Kidney epithelial cell (primary cell): ENCODE measurements around the gene DYNLT2. TPM values are rescaled to one million over a fixed set of nuclear protein-coding genes. Genes with fewer than 3 reads are reported as not detected.

Source experiments
- DNase-seq: peaks from one replicate; pipeline ENCODE4 v3.0.0-alpha.2; 2010; ENCODE audit warnings: low read depth
- H3K27me3 ChIP-seq: 2 replicates; pipeline ENCODE4 v1.6.0; 2011; ENCODE audit warnings: low read length; ENCODE audit not compliant: control insufficient read depth, insufficient read depth
- H3K36me3 ChIP-seq: 2 replicates; pipeline ENCODE4 v1.5.1; 2011; ENCODE audit warnings: low read length; ENCODE audit not compliant: control insufficient read depth, insufficient read depth
- H3K4me3 ChIP-seq: 2 replicates; pipeline ENCODE4 v1.5.1; 2011; ENCODE audit warnings: low read depth, mild to moderate bottlenecking, control low read depth, low read length
- total RNA-seq: library from RNA; depleted of rRNA; stranded (reverse); fragments of >200 nt; gene quantifications from 2 replicates; pipeline ENCODE4 v1.2.3, GENCODE V29; 2015
- TF ChIP-seq, protein P1 (sequence below): IDR thresholded peaks from 2 replicates; pipeline ENCODE4 v1.5.1; 2011; ENCODE audit warnings: mild to moderate bottlenecking, moderate library complexity, low read length, control low read depth, inconsistent platforms; ENCODE audit not compliant: insufficient read depth, poor library complexity, severe bottlenecking

The DYNLT2 gene
- total RNA-seq, 1 donor from 2014 or later, result 1.3 TPM

DNA sequence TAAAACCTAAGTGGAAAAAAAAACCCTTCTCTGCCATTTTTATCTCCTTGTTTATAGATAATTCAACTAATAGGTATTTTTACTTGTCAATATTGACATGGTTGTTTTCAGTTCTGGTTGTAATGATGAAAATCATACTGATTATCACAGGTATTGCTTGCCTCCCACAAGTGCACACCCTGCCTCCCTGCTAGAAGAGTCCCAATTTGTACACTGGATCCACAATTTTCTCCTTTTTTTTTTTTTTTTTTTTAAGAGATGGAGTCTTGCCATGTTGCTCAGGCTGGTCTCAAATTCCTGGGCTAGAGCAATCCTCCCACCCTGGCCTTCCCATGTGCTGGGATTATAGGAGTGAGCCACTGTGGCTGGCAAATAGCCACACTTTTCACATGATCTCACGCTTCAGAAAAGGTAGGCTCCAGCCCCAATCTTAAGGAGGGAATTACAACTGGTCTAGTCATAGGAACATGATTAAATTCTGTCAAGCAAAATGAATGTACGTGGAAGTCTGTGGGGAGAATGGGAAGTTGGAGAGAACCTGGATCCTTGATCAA lies 12.3 kb downstream of the DYNLT2 start:
- no peak for DNase-seq
- H3K4me3 ChIP-seq, result no peak overlapping the region
- no peaks in the 10 kb centered on the region for H3K27me3 ChIP-seq
- no peaks in the 10 kb centered on the region for H3K36me3 ChIP-seq
- TF ChIP-seq, protein P1, sequence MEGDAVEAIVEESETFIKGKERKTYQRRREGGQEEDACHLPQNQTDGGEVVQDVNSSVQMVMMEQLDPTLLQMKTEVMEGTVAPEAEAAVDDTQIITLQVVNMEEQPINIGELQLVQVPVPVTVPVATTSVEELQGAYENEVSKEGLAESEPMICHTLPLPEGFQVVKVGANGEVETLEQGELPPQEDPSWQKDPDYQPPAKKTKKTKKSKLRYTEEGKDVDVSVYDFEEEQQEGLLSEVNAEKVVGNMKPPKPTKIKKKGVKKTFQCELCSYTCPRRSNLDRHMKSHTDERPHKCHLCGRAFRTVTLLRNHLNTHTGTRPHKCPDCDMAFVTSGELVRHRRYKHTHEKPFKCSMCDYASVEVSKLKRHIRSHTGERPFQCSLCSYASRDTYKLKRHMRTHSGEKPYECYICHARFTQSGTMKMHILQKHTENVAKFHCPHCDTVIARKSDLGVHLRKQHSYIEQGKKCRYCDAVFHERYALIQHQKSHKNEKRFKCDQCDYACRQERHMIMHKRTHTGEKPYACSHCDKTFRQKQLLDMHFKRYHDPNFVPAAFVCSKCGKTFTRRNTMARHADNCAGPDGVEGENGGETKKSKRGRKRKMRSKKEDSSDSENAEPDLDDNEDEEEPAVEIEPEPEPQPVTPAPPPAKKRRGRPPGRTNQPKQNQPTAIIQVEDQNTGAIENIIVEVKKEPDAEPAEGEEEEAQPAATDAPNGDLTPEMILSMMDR, result no peak

DNA sequence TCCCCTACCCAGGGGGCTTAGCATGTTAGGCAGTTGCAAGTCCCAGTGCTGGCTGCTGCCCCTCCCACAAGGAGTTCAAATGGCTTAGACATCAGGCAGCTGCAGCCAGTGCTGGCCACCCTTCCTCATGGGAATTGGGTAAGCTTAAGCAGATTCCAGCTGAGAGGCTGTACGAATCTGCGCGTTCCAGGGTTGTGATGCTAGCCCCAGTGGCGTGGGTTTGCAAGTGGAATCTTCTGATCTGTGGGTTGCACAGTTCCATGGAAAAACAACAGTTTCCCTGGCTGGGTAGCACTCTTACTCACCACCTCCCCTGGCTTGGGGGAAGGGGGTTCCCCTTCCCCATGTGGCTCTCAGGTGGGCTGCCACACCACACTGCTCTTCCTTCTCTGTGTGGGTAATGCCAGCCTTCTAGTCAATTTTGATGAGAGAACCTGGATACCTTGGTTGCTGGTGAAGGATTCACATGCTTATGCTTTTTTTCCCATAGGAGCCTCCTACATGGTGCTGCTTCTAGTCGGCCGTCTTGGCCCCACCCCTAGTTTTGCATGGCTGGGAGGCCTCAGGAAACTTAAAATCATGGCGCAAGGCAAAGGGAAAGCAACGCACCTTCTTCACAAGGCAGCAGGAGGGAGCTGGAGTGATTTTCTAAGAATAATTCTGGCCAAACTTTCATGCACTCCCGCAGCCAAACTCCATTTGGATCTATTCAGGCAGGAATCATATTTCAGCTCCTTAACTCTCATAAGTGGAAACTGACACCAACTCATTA lies 13.0 kb downstream of the DYNLT2 start:
- Histone ChIP-seq H3K27me3 (no peaks in the 10 kb centered on the region), H3K36me3 (no peaks in the 10 kb centered on the region), H3K4me3 (no peak overlapping the region)
- no peak for DNase-seq
- TF ChIP-seq, protein P1, result no peak

- Histone ChIP-seq H3K36me3 (no peaks in the 10 kb centered on the region), H3K27me3 (no peaks in the 10 kb centered on the region), H3K4me3 (no peak overlapping the region)
- no peak for DNase-seq
- TF ChIP-seq, protein P1, result no peak
Measured at GRCh38 chr6:169729961-169730360, 21.4 kb downstream of the DYNLT2 start.

DNA sequence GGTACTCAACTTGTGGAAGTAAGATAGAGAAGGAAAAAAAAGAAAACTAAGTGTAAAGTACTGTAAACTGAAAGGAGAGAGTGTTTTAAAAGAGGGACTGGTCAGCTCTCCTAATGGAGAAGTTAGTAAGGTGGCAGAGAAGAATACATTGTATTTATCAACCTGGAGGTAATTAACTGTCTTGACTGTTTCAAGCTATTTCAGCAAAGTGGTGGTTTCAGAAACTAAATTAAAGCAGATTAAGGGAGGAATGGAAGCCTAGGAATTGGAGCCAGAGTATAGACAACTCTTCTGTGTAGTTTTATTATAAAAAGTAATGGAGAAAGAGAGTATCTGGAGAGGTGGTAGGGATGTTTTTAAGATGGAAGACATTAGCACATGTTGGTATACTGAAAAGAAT lies 24.4 kb downstream of the DYNLT2 start:
- TF ChIP-seq, protein P1, result no peak
- DNase-seq, result no peak
- Histone ChIP-seq H3K36me3 (no peaks in the 10 kb centered on the region), H3K4me3 (no peak overlapping the region), H3K27me3 (no peaks in the 10 kb centered on the region)

GRCh38 chr6:169726049-169726400 lies 25.3 kb downstream of the DYNLT2 start:
- DNase-seq, result no peak
- Histone ChIP-seq H3K27me3 (no peaks in the 10 kb centered on the region), H3K36me3 (no peaks in the 10 kb centered on the region), H3K4me3 (no peak overlapping the region)
- TF ChIP-seq, protein P1, result no peak
